ENCODE data around the gene ATXN3.

Gene ATXN3

DNA sequence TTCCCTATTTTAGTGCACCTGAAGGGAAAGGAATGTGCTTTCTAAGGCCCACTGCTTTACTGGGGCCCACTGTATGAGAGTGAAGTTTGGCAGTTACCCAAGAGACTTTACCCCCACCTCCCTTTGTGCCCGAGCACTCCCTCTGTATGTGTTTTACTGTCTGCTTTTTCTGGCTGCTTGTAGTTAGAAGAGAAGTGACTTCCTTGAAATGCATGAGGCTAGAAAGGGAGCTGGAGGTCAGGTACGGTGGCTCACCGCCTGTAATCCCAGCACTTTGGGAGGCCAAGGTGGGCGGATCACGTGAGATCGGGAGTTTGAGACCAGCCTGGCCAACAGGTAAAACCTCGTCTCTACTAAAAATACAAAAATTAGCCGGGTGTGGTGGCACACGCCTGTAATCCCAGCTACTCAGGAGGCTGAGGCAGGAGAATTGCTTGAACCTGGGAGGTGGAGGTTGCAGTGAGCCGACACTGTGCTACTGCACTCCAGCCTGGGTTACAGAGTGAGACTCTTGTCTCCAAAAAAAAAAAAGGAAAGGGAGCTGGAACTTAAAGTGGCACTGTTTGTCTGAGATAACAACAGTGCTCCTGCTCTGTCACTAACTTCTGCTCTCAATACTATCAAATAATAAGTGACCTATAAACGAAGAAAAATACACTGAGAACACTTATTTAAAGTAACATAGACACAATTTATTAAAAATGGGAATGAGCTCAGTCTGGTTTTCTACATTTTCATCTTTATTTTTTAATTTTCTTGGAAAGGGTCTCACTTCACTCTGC, 72.3 kb downstream of the ATXN3 start:
- TF ChIP-seq, protein P1, sequence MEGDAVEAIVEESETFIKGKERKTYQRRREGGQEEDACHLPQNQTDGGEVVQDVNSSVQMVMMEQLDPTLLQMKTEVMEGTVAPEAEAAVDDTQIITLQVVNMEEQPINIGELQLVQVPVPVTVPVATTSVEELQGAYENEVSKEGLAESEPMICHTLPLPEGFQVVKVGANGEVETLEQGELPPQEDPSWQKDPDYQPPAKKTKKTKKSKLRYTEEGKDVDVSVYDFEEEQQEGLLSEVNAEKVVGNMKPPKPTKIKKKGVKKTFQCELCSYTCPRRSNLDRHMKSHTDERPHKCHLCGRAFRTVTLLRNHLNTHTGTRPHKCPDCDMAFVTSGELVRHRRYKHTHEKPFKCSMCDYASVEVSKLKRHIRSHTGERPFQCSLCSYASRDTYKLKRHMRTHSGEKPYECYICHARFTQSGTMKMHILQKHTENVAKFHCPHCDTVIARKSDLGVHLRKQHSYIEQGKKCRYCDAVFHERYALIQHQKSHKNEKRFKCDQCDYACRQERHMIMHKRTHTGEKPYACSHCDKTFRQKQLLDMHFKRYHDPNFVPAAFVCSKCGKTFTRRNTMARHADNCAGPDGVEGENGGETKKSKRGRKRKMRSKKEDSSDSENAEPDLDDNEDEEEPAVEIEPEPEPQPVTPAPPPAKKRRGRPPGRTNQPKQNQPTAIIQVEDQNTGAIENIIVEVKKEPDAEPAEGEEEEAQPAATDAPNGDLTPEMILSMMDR (conservative IDR thresholded peaks at IDR 0.05; ENCODE audit: control insufficient read depth, insufficient read depth, low read depth, low read length) = no peak
- no peak for DNase-seq (ENCODE audit: low read depth)
- no peak overlapping the region for H3K4me3 ChIP-seq (ENCODE audit: control insufficient read depth, low read depth, low read length)

DNA sequence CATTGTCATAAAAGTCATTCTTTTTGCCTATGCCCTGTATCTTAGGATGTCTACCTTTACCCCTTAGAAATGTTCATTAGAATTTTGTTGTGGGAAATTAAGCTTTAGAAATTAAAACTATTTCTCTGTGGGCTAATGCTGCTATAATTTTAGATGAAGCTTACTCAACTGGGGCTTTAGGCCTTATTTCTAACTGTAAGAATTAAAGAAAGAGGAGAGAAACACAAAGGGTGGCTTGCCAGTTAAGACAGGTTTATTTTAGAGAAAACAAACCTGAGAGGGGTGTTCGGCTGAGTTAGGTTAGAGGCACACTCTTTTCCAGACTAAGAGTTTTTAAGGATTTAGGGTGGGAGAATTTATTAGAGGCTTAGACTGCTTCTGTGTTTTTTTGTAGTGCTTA, 72.9 kb downstream of the ATXN3 start:
- no peak overlapping the region for H3K4me3 ChIP-seq (ENCODE audit: control insufficient read depth, low read depth, low read length)
- no peak for DNase-seq (ENCODE audit: low read depth)

DNA sequence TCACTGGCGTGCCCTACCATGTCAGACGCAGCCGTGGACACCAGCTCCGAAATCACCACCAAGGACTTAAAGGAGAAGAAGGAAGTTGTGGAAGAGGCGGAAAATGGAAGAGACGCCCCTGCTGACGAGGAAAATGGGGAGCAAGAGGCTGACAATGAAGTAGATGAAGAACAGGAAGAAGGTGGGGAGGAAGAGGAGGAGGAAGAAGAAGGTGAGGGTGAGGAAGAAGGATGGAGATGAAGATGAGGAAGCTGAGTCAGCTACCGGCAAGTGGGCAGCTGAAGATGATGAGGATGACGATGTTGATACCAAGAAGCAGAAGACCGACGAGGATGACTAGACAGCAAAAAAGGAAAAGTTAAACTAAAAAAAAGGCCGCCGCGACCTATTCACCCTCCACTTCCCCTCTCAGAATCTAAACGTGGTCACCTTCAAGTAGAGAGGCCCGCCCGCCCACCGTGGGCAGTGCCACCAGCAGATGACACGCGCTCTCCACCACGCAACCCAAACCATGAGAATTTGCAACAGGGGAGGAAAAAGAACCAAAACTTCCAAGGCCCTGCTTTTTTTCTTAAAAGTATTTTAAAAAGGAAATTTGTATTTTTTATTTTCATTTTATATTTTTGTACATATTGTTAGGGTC, 79.7 kb downstream of the ATXN3 start:
- H3K4me3 ChIP-seq (ENCODE audit: control insufficient read depth, low read depth, low read length) = no peak overlapping the region
- TF ChIP-seq, protein P1 (conservative IDR thresholded peaks at IDR 0.05; ENCODE audit: control insufficient read depth, insufficient read depth, low read depth, low read length) = no peak
- no peak for DNase-seq (ENCODE audit: low read depth)

More for the DNA sequence above, 72.9 kb downstream of the ATXN3 start:
- TF ChIP-seq, protein P1 (conservative IDR thresholded peaks at IDR 0.05; ENCODE audit: control insufficient read depth, insufficient read depth, low read depth, low read length) = no peak

DNA sequence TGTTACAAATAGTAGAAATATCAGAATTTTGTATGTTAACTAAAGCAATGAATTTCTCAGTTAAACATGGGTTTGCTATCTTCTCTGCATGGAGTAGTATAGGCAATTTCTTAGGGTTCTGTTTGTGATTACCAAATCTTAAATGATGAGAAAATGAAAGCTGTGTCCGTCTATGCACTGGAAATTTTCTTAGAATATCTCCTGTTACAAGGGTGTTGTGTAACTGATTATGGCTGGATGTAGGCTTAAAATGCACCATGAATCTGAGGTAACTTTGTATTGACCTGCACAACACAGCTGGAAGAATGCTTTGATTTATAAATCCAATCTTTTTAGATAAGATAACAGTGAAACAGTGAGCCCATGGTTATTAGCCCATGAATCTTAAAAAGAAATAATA, 84.3 kb downstream of the ATXN3 start:
- TF ChIP-seq, protein P1 (conservative IDR thresholded peaks at IDR 0.05; ENCODE audit: control insufficient read depth, insufficient read depth, low read depth, low read length) = no peak
- H3K4me3 ChIP-seq (ENCODE audit: control insufficient read depth, low read depth, low read length) = no peak overlapping the region
- DNase-seq (ENCODE audit: low read depth) = peak; percentile 5

DNA sequence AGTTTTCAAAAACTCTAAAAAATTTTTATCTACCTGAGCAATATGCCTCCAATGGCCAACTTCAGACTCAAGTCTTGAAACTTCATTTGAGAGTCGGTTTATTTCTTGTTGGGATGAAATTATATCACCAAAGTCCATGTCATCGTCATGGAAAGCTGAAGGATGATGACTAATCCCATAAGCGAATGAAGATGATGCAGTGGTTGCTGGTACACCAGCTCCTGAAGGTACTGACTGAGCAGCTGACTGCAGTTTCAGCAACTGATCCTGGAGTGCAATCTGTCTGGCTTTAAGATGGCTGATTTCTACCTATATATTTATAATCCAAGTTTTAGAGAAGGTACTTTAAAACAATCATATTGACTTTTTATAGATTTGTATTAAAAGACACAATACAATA, 84.9 kb downstream of the ATXN3 start:
- no peak overlapping the region for H3K4me3 ChIP-seq (ENCODE audit: control insufficient read depth, low read depth, low read length)
- TF ChIP-seq, protein P1 (conservative IDR thresholded peaks at IDR 0.05; ENCODE audit: control insufficient read depth, insufficient read depth, low read depth, low read length) = no peak
- DNase-seq (ENCODE audit: low read depth) = peak; percentile 25

DNA sequence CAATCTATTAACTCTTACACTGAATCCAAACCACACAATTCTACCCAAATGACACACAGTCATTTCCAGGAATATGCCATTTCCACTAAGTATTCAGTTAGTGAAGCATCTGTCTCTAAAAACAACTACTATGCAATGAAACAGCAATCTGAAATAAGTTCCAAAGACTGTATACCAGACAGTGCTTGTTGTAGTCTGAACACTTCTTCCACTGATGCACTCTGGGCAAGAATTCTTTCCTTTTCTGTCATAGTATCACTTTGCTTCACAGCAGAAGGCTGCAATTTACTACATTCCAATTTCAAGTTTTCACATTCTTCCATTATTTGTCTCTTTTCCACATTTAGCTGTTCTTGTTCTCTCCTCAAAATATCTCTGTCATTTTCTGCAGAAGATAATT, 92.3 kb downstream of the ATXN3 start:
- no peak overlapping the region for H3K4me3 ChIP-seq (ENCODE audit: control insufficient read depth, low read depth, low read length)
- DNase-seq (ENCODE audit: low read depth) = no peak
- TF ChIP-seq, protein P1 (conservative IDR thresholded peaks at IDR 0.05; ENCODE audit: control insufficient read depth, insufficient read depth, low read depth, low read length) = no peak

Measured in fibroblast of mammary gland (primary cell).